ENCODE measurements around the gene NELFA.
"Not testable (repeated sequence)": the region's sequence is repeated elsewhere in the genome, so short reads cannot be mapped to it uniquely, and the experiment has no call there.

NELFA gene

DNA sequence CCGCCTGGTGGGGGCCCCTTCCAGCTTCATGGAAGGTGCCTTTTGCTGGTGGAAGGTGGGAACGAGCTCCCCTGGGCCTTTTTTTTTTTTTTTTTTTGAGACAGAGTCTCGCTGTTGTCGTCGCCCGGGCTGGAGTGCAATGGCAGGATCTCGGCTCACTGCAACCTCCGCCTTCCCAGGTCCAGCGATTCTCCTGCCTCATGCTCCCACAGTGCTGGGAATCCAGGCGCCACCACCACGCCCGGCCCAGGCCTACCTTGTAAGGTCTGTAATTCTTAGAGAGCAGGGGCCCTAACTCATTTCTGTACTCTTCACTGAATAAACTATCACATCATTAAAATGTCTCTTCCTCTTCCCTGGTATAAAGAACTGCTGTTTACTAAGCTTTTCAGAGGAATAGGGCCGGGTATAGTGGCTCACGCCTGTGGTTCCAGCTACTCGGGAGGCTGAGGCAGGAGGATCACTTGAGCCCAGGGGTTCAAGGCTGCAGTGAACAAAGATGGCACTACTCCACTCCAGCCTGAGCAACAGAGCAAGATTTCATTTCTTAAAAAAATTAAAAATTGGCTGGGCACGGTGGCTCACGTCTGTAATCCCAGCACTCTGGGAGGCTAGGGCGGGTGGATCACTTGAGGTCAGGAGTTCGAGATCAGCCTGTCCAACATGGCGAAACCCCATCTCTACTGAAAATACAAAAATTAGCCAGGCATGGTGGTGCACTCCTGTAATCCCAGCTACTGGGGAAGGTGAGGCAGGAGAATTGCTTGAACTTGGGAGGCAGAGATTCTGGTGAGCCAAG, 14.9 kb downstream of the NELFA start:
- not testable (repeated sequence) for DNase-seq

DNA sequence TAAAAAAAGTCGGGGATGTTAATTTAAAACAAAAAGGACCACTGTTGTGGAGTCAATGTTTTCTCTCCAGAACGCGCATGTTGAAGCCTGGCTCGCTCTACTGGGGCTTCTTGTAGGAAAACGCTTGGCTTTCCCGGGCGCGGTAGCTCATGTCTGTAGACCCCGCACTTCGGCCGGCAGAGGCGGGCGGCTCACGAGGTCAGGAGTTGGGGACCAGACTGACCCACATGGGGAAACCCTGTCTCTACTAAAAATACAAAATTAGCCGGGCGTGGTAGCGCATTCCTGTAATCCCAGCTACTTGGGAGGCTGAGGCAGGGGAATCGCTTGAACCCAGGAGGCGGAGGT, 15.6 kb downstream of the NELFA start:
- no peak for DNase-seq

DNA sequence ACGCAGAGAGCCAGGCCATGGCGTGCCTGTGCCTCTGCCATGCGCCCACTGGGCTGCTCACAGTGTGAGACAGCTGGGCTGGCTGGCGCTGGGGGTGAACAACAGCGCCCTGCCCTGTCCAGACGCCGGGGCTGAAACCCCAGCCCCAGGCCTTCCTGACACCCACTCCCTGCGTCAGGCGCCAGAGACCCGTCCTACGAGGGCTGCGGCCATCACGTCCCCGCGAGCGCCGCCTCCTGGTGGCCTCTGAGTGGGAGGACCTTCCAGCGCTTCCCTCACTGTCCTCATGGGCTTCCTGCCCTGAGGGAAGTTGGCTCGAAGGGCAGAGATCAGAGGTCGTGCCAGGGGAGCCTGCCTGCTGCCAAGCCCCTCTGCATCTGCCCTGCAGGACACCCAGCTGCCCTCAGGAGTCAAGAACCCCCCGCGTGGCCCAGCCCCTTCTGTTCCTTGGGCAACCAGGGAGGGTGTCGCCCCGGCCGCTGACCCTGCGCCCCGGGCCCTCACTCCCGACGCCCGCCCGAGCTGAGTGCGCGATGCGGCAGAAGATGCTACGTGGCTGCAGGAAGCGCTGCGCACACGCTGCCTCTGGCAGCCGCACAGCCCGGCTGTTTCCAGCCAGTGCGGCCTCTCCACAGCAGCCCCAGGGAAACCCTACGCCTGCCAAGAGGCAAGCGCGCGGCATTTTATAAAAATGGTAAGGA, 16.2 kb downstream of the NELFA start:
- no peak for DNase-seq

DNA sequence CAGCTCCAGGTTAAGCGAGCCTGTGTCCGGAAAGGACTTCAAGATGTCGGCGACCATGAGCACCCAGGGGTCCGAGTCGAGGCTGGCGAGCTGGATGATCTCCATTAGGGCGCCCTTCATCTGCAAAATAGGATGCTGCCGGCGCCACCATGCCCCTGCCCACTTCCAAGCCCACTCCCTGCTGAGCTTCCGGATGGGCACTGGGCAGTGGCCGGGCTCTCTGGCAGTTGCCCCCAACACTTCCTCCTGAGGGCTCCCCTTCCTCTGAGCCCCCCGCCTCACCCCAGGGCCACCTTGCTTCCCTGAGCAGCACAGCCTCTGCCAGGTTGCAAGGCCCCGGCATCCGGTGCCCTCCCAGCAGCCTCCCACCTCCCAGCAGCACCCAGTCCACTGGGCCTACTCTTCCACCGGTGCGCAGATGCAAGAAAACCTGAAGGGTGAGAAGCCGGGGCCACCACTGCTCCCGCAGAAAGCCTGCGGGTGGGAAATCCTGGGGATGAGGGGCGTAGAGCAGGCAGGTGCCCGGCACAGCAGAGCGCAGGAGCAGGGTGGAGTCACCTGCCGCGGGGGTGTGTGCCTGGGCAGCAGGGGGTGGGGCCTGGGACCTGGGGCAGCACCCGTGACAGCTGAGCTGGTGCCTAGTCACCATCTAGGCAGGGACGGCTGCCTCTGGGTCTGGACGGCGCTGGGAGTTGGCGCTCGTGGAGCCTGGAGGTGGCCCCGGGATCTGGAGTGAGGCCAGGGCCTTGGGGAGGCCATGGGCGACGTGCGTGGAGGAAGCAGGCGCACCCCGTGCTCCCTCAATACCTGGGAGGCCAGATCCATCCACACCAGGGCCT, 17.0 kb downstream of the NELFA start:
- DNase-seq, result no peak

DNA sequence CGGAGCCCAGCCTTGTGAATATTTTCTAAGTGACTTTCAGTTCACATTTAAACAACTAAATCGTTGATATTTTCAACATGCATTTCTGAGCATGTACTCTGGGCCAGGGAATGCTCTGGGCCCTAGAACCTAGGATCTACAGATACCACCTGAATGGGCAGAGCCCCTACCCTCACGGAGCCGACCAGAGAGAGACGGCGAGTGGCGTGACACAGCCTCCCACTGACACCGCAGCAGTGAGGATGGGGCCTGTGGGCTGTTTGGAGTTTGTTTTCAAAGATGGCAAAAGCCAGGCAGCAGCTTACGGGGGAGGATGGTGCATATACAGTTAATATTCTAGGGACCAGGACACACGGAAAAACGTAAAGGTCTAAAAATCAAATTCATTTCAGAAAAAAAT, 17.7 kb downstream of the NELFA start:
- no peak for DNase-seq

DNA sequence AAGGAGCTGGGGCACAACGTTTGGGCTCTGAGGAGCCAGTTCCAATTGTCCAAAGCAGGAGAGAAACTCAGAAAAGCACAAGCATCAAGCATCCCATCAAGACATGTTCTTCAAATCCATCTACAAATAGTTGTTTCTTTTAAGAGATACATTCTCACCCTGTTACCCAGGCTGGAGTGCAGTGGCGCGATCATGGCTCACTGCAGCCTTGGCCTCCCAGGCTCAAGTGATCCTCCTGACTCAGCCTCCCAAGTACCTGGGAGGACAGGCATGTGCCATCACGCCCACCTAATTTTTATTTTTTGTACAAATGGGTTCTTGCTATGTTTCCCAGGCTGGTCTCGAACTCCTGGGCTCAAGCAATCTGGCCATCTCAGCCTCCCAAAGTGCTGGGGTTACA, 18.1 kb downstream of the NELFA start:
- DNase-seq, result no peak

DNA sequence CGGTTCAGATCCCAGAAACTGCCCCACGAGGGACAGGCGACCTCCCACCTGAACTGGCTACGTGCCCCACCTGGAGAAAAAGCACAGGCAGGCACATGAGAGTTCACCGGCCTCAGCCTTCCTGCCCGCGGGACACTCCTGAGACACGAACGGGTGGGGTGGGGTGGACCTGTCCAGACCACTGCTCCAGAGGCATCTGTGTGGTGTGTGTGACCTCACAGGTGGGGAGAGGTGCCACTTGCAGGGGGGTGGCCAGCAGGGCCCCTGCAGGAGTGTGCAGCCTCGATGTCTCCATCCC, 18.5 kb downstream of the NELFA start:
- DNase-seq, result no peak

DNA sequence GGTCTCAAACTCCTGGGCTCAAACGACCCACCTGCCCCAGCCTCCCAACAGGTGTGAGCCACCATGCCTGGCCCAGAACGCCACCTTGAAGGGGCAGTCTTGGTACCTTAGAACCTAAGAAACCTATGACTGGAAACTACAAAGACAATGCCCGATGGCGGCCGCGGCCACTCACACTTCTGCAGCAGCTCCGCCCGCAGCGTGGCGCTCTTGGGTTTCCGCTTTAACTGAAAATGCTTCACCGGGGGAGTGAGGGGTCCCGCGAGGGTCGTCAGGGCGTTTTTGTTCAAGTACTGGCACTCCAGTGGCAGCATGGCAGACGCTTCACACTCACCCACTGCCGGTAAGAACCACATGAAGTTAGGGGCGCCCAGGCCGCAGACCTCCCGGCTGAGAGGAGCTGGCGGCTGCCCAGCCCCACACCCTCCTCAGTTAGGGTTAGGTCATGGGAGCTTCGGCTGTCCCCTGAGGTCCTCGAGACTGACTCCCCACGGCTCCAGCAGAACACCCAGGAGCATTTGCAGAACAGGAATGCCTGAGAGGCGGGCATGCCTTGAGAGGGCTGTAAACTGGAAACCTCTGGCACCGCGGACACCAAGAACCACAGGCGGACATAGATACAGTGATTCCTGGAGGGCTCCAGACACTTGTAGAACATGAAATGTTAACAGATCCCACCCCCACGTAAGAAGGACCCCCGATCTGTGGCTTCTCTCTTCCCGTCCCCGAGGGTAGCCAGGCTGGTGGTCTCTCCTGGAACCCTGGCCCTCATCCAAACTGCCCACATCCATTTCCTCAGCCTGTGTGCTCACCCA, 19.0 kb downstream of the NELFA start:
- DNase-seq, result no peak

DNA sequence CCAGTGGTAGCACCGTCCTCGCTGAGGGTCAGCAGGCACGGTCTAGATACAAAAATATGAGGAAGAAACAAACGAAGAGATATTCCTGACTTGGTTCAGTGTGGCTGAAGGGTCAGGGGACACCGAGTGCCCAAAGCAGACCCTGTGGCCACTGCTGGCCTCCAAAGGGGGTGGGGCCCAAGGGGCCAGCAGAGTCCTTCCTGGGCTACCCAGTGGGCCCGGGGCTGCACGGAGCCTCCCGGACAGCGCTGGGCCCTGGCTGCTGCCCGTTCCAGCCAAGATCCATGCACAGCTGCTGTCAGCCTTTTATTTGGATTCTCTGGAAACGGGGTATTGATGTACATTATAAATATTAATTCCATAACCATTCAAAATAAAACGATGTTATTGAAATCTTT, 20.4 kb downstream of the NELFA start:
- DNase-seq, result no peak

DNA sequence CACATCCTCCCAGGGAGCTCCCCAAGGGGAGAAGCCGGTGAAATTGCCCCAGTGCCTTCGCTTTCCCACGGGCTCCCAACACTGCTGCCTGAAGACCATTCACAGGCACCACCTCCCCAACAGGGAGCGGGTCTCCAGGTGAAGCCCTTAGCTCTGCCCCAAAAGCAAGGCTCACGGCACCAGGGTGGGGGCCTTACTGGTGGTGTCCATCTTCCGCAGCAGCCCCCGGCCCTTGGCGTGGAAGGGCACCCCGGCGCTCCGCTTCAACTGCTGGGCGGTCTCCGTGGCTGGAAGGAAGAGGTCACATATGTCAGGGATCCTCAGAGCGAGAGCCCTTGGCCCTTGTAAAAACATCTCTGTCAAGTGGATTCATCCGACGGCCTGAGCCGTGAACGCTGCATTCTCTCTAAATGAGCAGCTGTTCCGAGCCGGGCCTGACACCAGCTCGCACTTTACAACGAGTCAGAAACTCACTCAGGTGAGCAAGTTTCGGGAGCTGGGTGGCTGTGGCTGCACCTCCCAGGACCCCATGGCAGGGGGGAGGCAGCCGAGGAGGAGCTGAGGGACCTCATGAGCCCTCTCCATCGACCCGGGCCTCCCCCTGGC, 20.9 kb downstream of the NELFA start:
- DNase-seq, result no peak

DNA sequence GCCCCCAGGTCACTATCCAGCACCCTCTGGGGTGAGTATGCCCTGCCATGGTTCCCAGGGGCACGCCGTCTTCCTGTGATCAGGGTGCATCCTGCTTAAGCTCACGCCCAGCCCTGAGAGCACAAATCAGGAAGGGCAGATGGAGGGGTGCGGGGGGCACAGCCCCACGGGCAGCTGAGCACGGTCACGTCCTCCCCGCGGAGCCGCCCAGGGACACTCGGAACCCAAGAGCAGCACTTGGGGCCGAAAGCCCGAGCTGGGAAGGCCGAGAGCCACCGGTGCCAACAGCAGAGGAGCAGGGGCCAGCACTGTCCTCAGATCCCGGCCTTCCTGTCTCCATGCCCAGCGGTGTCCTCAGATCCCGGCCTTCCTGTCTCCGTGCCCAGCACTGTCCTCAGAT, 21.5 kb downstream of the NELFA start:
- DNase-seq, result no peak

DNA sequence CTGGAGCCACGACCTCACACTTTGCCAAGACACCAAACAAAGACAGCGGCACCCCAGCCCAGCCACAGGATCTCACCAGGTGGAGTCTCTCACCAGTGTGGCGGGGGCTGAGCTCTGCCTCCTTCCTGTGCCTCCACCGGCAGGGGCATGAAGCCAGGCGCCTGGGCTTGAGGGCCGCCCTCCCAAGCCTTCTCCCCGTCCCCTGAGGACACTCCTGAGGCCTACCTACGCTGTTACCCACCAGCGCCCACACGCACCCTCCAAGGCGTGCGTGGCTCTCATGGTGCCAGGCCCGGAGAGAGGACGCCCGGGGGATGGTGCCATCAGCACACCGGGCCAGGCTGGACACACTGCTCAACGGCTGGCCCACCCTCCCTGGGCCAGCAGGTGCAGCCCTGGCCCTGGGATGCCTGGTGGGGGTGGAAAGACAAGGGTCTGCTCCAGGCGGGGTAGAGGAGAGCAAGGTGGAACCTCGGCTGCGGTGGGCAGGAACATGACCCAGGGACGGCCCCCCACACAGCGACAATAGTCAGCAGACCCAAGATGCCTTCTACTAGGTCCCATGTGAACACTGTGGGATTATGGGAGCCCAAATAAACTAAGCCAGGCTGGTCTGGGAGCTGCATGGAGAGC, 22.1 kb downstream of the NELFA start:
- DNase-seq, result no peak

DNA sequence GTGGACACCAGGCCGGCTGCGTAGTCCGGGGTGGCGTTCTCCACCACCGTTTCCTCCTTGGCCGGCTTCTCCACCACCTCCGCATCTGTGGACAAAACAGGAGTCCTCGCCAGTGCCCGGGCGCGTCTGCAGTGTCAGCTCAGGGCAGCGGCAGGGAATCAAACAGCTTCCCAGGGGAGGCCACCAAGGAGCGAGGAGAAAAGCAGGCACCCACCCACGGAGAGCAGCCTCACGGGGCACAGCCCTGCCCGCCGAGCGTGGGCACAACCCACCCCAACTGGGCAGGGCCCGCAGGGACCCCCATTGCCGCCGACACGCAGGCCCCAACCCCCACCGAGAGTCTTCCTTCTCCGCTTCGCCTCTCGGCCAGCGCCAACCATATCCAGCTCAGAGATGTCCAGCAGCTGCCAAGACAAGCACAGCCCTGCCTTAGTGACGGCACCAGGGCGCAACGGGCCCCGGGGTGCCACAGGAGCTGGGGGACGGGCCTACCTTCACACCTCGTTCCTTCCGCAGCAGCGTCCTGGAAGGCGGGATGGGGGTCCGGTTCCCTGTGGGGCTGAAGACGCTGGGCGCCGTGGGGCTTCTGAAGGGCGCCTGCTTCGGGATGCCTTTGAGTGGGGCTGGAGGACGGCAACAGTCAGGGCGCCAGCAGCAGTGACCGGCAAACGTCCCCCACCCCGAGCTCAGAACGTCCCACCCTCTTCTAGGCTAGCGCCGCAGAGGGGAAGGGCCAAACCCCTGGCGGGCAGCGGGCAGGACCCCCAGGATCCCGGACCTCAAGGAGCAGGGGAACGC, 22.8 kb downstream of the NELFA start:
- no peak for DNase-seq

DNA sequence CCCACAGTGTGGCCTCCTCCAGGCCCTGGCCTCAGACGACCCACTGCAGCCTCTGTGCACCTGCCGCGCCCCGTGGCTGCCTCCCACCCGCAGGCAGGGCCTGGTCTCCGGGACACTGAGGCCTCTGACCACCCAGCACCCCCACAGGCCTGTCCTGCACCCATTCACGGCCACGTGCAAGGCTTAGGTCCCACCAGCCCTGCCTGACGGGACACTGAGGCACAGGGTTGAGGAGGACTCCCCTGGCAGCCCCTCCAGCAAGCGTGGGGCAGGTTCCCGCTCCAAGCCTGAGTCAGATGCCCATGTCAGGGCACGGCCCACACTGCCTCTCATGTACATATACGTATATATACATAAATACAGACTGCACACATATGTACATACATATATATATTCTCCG, 23.5 kb downstream of the NELFA start:
- no peak for DNase-seq

DNA sequence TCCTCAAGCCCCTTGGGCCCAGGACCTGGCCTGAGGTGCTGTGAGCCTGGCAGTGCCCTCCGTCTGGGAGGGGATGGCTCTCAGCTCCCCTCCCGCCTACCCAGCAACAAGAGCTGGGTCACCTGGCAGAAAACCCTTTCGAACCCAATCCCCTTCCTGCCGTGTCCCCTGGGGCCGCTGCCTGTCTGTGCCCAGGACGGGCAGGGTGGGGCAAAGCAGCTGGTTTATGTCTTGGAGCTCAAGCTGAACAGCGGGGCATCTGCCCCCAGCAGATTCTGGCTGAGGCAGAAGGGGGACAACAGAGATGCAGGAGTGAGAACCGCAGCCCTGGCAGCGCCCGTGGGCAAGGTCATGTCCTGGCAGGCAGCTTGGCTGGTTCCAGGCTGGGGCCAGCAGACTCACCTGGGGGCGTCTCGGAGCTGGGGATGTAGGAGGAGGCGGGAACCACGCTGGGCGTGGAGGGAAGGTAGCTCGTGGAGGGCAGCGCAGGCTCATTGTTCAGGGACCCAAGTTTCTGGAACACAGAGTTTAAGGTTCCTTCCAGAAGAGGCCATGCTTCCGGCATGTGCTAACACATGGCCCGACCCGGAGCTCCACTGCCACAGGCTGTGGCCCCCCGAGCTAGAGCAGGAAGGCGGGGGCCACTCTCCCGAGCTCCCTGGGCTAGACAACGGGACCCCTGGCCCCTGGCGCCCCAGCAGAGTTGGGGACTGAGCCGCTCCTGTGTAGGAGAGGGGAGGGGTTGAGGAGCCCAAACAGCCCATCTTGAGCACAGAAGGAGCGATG, 24.2 kb downstream of the NELFA start:
- no peak for DNase-seq

DNA sequence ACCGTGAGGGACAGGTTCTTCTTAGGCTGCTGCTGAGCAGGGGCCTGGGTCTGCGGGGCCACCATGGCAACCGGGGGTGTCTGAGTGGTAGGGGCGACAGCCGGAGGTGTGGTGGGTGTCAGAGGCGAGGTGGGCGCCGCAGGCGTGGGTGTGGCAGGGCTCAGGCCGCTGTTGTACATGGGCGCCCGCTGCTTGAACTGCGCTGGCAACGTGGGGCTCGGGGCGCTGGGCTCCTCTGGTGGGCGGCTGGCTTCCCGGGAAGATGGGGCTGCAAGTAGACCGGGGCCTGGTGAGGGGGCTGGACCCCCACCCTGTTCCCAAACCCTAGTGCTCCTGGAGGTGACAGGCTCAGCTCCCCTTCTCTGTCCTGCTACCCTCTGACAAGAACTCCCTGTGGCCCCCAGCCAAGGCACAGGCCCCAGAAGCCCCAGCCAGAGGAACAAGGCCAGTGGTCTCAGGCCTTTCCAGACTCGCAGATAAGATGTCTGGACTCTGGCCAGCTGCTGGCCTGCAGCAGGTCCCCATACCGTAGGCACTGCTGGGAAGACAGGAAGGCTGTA, 24.8 kb downstream of the NELFA start:
- DNase-seq, result no peak

DNA sequence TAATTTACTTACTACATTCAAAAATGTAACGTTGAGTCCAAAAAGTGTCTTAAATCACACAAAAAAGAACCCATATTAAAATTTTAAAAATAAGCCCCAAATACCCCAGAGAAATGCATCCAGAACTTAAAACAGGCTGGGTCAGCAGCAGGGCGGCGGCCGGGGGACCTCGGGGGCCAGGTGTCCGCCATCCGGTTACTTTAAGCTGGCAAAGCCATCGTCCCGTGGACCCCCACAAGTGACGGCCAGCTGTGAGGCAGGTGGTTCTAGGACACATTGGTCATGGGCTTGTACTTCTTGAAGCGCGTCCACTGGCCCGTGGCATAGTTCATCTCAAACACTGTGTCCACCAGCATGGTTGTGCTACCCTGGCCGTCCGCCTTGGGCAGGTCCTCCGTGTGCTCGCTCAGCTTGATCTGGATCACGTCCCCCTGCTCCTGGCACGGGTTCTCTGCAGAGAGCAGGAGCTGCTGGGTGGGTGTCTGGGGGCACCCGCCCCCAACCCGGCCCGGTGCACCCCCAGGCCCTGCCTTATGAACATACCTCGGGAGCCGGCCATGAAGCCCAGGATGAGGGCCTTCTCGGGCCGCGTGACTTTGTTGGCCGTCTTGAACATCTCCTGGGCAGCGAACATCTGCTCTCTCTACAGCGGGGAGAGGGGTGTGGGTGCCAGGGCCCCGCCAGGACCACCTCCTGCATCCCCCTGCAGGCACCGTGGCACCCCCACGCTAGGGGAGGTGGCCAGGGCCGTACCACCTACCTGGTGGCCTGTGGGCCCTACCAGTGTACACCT, 25.5 kb downstream of the NELFA start:
- DNase-seq, result no peak

DNA sequence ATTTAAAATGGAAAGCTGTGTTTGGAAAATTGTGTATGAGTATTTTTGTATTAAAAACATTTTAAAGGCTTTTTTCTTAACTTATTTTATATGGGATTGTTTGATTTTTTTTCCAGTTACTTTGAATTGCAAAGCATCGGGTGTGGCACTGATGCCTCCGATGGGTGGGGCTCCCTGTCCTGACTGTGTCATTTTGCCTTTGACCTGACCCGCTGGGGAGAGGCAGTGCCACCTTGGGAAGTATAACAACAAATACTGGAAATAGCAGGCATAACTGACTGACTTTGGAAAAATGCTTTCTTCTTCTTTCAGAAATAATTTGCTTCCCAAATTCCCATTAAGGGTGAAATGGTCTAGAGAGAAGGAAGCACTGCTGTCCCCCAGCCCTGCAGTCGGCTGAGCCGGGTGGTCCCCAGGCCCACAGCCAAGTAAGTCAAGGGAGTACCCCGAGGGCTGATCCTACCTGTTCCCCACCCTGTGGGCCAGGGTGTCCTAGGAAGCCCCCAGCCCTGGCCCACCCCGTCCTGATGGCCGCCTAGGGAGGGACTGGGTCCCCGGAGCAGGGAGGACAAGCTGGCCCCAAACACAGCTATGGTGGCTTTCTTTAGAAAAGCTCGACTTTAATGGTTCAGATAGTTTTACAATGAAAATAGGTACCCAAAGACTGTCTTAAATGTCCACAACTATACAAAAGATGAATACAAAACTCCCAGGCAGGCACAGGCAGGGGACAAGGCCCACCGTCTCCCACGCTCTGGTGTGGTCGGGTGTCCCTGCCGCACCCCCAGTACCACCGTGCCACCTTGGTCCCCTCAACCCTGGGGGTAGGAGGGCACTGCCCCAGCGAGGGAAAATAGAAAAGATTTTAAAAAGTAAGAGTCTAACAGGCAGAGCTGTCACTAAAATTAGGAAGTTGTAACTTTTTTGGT, 26.4 kb downstream of the NELFA start:
- no peak for DNase-seq
